ENCODE results near the gene MAPK9.

The MAPK9 gene

DNA sequence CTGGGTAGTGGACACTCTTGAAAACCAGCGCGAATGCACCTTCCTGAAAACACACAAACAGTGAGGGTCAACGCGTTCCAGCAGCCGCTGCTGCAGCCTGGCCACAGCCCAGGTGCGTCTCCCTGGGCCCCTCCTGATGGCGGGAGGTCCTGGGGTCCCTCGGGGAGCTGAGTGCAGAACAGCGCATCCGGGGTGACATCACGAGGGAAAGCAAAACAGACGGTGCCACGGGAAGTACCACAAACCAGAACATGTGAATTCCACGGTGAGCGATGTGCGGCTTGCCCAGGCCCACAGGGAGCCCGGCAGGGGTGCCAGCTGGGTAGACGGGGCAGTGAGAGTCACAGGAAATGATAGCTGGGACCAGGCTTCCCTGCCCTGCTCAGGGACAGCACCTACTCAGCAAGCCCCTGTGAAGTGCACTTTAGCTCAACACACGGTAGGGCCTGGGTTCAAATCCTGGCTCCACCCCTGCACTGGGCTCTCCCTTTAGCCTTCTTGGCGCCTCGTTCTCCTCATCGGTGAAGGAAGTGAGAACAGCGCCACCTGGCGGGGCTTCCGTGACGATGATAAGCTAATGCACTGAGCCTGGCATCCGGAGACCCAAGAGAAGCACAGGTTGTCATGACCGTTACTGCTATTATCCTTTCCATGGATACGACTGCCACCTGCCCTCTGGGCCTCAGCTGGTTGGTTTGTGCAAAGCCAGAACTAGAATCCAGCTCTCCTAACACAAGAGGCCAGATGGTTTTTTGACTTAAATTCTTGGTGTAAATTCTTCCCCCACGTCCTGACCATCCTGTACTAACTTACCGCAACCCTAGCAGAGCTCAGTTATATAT lies 36.6 kb upstream of the MAPK9 start:
- in situ Hi-C loops (cut with HindIII; ENCODE audit: low sequenced_read_pairs): loop anchor here (5.0 kb wide), 1 partner anchor 54 kb away; no protein-coding TSS in a partner anchor

DNA sequence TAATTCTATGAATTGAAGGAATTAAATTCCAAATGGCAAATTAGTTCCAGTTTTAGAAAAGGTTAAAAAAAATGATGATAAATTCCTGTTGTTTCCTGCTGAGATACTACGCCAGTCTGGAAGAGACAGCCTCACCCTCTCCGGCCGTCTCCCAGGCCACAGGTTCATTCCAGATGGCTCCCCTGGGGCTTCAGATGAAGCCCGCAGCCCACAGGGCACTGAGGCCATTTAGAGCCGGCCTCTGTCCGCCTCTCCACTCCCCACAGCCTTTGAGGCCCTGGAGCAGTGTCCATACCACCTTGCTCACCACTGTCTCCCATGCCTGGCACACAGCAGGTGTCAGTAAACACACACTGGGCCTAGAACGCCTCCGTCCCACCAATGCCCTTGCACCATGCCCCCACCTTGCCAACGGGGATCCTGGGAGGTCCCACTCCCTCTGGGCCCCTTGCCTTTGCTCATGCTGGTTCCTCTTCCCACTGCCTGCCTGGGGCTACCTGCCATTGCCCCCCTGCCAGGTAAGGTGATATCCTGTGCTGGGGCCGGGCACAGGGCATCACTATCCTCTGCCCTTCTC lies 35.2 kb upstream of the MAPK9 start:
- in situ Hi-C loops (cut with HindIII; ENCODE audit: low sequenced_read_pairs): loop anchor here (5.0 kb wide), 1 partner anchor 55 kb away; no protein-coding TSS in a partner anchor

DNA sequence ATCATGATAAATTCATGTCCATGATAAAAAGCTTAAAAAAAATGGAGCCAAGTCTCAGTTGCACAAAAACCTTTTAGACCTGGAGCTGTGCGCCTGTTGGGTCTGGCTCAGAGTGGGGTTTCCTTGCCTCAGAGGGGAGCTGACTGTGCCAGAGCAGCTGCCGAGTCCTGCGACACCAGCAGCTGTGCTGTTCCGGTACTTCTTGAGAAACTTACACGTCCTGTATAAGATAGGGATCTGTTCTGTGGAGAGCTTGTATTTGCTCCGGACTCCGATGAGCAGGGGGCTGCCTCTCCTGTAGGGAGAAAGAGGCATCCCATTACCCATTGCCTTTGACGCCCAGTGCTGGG lies 32.7 kb upstream of the MAPK9 start:
- in situ Hi-C loops (cut with HindIII; ENCODE audit: low sequenced_read_pairs): loop anchor here (25.0 kb wide), 2 partner anchors 112 to 138 kb away; partner anchors contain the start of gene RASGEF1C

DNA sequence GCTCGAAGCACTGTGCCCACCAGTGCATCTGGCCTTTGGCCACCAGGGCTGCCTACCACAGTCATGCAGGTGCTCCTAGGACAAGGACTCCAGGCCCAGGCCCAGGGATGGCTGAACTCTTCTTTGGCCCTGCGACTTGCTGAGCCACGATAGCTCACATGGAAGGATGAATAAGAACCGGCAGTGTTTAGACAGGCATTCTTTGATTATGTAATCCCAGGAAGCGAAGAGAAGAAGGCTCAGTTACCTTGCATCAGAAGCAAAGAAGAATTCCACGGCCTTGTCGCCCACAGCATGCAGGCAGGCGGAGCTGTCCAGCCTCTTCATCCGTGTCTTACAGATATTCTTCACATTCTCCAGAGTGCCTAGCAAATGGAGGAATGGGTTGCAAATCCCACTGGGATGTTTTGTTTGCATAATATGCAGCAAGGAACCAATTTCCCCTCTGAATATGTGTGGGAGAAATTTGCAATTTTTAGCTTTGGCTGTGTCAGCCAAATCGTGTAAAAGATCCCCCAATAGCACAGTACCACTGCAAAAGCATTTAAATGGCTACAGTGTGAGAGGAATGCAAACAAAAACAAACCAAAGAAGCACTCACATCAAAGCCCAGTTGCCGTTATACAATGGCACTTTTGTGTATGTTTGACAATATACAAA lies 32.2 kb upstream of the MAPK9 start:
- in situ Hi-C loops (cut with HindIII; ENCODE audit: low sequenced_read_pairs): loop anchor here (25.0 kb wide), 2 partner anchors 112 to 138 kb away; partner anchors contain the start of gene RASGEF1C

DNA sequence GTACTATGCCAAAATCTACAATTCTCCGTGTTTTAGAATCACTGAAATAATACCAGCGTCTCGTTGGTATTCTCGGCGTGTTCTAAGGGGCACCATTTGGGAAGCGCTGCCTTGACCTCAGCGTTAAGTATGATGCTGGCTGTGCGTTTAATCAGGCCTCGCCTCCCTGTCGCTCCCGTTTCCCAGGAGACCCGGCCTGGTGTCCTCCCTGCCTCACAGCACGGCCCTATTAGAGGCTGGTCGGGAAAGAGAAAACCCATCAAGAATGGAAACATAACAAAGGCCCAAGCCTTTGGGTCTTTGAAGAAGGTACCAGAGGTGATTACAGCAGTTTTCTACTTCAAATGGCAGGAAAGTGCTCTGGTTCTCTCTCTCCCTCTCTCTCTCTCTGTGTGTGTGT lies 31.3 kb upstream of the MAPK9 start:
- in situ Hi-C loops (cut with HindIII; ENCODE audit: low sequenced_read_pairs): loop anchor here (25.0 kb wide), 2 partner anchors 111 to 139 kb away; partner anchors contain the start of gene RASGEF1C

DNA sequence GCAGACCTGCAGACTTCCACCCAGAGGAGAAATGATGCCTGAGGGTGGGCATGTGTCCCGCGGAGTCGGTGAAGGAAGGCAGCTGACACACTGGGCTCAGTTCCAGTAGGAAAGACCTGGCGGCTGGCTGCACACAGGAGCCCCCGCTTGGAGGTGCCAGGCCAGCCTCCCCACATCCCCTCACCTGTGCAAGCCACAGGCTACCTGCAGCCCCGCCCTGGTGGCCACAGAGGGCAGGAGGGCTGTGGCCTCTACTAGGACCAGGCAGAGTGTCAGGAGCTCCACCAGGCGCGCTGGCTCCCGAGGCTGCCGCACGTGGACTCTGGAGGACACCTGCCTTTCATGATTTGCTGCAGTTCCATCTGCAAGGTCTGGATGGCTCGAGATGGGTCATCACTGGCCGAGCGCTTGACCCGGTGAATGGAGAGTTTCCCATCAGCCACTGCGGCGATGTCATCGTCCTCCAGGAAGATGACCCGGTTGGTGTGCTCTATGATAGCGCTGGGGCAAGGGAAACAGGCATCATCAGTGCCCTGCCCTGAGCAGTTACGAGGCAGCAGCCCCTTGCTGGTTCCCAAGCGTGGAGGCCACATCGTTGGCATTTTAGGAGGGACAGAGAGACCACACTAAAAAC lies 26.7 kb upstream of the MAPK9 start:
- in situ Hi-C loops (cut with HindIII; ENCODE audit: low sequenced_read_pairs): loop anchor here (25.0 kb wide), 2 partner anchors 106 to 144 kb away; partner anchors contain the start of gene RASGEF1C

DNA sequence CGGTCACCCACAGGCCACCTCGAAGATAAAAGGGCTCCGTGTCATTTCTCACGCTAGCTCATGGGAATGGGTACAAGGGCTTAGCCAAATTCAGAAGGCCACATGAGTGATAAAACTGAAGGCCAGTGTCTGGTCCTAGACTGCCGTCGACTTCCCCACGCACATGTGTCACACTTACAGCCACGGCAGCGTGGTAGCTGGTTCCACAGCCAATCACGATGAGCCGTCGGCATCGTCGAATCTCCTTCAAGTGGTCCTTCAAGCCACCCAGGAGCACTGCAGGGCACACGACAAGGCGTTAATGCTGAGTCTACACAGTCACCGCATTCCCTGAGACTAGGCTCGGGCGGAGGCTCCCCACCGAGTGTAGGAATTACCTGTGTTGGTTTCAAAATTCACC lies 24.7 kb upstream of the MAPK9 start:
- in situ Hi-C loops (cut with HindIII; ENCODE audit: low sequenced_read_pairs): loop anchor here (25.0 kb wide), 2 partner anchors 104 to 146 kb away; partner anchors contain the start of gene RASGEF1C

DNA sequence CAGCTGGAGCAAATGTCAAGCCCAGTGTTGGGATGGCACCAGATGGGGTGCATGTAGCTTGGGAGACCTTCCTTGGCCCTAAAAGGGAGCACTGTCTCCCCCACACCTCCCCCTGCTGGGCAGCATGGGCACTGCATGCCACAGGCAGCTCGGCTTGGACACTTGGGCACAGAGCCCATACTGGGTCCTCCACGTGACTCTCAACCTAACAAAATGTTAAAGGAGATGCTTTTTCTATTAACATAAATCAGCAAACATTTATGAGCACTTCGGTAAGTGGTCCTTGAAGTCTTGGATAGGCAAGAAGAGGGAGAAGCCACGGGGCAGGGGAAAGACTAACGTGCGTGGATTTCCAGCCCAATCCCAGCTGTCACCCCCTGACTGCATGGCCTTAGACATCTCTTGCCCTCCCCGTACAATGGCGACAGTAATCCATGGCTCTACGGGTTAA lies 23.9 kb upstream of the MAPK9 start:
- in situ Hi-C loops (cut with HindIII; ENCODE audit: low sequenced_read_pairs): loop anchor here (25.0 kb wide), 2 partner anchors 103 to 147 kb away; partner anchors contain the start of gene RASGEF1C

DNA sequence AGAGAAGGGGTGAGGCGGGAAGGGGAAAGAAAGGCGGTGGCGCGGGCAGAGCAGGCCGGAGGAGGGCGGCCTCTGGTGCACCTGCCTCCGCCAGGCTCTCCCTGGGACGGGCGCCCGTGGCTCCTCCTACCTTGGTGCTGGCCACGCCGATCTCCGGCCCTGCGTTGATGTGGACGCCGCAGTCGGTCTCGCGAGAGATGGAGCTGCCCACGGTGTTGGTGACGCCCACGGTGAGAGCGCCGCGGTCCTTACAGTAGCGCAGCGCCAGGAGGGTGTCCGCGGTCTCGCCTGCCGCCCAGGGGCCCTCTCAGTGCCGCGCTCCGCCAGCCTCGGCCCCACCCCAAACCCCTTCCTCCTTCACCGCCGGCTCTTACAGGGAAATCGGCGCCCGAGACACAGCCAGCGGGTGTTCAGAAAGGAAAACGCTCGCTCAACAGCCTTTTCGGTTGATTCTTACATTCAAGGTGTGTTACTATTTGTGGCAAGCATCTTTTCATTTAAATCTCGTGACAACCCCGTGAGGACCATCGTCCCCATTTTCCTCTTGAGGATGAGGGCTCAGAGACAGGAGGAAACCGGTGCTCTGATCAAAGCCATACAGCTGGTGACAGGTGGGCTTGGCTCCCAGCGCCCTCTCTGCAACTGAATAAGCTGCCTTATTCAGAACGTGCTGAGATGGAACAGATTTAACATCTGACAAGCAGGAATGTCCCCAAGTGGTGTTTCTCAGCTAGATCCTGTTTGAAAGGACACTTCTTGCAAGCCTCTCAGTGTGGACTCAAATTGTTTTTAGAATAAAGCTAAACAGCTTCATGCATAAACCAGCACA lies 22.0 kb upstream of the MAPK9 start:
- in situ Hi-C loops (cut with HindIII; ENCODE audit: low sequenced_read_pairs): loop anchor here (25.0 kb wide), 2 partner anchors 102 to 148 kb away; partner anchors contain the start of gene RASGEF1C

DNA sequence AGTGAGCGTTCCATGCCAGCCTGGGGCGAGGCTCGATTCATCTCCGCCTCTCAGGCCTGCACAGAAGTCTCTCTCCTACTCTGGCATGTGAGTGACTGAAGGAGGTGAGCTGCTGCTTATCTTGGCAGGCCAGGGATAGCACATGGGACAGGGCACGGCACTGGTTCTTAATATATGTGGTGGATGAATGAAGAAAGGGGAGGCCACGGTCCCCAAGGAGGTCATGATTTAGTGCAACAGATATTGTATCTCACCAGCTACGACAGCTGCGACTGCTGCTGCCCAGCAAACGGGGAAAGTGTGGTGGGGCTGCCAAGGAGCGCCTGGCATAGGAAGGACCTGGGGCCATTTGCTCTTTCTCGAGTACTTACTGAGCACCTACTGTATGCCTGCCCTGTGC lies 19.3 kb upstream of the MAPK9 start:
- in situ Hi-C loops (cut with HindIII; ENCODE audit: low sequenced_read_pairs): loop anchor here (25.0 kb wide), 2 partner anchors 99 to 151 kb away; partner anchors contain the start of gene RASGEF1C

DNA sequence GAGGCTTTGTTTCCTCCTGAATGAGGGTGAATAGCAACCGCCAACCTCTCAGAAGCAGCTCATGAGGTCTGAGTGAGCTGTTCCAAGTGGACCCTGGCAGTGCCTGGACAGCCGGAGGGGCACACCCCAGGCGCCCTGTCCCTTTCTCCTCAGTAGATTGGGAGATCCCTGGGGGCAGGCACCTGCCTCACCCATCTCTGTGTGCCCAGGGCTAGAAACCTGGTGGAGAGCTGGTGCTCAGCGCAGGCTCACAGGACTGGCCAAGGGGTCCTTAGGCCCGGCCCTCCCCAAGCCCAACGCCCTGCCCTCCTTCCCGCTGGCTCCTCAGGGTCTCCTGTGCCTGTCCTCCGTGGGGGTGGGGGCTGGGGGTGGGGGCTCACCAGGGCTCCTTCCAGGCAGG lies 14.9 kb upstream of the MAPK9 start:
- in situ Hi-C loops (cut with HindIII; ENCODE audit: low sequenced_read_pairs): loop anchor here (25.0 kb wide), 2 partner anchors 94 to 156 kb away; partner anchors contain the start of gene RASGEF1C

DNA sequence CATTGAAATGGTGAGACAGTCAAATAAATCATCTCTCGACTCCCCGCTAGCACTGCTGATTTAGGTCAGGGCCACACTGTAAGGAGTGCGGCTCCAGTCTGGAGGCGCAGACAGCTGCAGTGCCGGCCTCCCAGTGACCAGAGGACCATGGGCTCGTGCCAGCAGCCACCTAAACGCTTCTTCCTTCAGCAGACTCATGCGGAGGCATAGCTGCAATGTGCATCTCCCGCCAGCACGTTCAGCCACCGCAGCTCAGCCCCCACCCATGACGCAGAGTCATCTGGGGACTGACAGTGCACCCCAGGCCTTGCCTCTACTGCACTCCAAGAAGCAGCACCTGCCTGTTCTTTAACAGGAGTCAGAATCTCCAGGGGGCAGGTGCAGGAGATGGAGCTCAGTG lies 13.6 kb upstream of the MAPK9 start:
- in situ Hi-C loops (cut with HindIII; ENCODE audit: low sequenced_read_pairs): loop anchor here (25.0 kb wide), 2 partner anchors 93 to 157 kb away; partner anchors contain the start of gene RASGEF1C

DNA sequence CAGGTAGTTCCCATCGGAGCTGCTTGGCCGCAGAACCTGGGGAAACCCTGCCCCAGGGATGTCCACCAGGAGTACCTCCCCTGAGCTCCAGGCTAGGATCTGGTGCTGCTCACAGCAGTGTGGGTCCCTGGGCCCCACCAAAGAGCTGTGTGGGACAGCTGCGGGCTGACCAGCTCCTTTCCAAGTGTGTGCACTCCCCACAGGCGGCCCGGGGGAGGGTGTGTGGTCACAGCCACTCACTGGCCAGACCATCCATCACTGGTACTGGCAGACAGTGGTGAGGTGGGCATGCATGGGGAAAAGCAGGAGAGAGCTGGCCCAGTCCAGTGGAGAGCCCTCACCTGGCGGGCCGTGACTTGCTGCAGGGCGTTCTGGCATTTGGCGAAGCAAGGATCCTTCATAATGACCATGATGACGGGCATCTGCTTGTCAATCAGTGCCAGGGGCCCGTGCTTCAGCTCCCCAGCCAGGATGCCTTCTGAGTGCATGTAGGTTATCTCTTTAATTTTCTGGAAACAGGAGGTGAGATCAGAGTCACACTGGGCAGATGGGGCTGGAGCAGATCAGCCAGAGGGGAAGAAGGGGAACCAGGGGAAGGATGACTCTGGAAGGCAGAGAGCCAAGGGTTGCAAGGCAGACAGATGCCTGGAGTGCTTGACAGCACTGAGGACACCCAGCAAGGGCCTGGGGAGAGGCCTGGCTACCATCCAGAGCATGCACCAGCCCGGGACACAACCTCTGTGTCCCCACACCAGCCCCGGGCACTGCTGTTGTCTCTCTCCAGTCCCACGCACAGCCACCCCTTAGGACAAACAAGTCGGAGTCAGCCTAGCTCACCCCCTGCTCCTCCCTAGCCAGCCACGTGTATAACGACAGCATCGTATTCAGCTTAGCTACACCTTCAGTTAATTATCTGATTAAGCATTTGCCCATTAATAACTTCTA lies 12.8 kb upstream of the MAPK9 start:
- in situ Hi-C loops (cut with HindIII; ENCODE audit: low sequenced_read_pairs): loop anchor here (25.0 kb wide), 2 partner anchors 92 to 158 kb away; partner anchors contain the start of gene RASGEF1C

DNA sequence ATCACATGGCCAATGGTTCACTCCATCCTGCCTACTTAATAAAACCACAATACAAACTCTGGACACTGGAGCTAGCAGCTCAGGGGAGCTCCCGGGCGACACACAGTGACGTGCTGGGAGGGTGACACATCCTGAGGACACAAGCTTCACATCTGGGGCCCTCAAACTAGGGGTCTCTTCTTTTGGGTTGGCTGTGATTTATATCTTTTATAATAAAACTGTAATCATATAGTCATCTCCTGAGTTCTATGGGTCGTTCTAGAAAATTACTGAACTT lies 12.1 kb upstream of the MAPK9 start:
- in situ Hi-C loops (cut with HindIII; ENCODE audit: low sequenced_read_pairs): loop anchor here (25.0 kb wide), 2 partner anchors 92 to 158 kb away; partner anchors contain the start of gene RASGEF1C

DNA sequence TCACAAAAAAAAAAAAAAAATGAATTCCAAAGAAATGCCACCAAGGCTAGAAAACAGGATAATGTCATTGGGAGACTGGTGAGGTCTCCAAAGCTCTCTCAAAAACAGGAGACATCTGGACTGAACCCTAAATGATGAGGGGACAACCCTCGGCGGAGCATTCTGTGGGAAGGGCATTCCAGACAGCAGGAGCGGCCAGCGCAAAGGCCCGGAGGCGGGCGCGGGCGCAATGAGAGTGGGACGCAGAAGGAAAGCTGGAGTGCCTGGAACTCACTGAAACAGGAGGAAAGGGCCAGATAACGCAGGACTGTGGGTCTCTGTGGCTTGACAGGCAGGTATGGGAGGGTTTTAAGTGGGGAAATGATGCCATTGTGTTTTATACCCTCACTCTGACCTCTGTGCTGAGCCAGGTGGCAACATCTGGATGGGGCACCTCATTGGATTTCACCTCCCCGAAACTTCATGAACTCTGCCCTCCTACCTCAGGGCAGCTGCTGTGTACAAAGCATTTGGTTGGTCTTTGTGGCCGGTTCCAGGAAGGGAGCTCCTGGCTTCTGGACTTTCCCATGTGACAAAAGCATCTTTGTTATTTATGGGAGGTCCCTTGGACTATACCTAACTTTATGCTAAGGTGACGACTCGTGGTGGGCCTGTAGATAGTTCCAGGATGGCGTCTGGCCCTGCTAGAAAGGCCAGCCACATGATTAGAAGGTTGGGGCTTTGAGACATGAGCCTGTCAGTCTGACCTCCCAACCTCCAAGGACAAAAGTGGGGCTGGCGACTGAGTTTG lies 11.5 kb upstream of the MAPK9 start:
- in situ Hi-C loops (cut with HindIII; ENCODE audit: low sequenced_read_pairs): loop anchor here (25.0 kb wide), 2 partner anchors 91 to 159 kb away; partner anchors contain the start of gene RASGEF1C

DNA sequence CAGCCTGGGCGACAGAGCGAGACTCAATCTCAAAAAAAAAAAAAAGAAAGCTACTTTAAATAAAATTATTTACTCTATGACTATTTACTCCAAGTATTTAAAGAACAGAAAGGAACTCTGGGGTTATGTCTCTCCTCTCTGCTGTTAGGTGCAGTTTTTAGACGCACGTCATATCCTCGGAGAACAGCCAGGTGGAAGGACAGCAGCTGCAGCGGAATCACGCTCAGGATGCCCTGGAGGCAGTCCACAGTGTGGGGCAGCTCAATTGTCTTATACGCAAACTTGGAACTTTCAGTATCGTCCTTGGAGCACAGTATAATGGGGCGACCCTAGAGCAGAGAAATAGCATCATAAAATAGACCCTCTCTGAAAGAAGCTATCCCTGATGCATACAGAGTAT lies 10.4 kb upstream of the MAPK9 start:
- in situ Hi-C loops (cut with HindIII; ENCODE audit: low sequenced_read_pairs): loop anchor here (25.0 kb wide), 2 partner anchors 90 to 160 kb away; partner anchors contain the start of gene RASGEF1C

DNA sequence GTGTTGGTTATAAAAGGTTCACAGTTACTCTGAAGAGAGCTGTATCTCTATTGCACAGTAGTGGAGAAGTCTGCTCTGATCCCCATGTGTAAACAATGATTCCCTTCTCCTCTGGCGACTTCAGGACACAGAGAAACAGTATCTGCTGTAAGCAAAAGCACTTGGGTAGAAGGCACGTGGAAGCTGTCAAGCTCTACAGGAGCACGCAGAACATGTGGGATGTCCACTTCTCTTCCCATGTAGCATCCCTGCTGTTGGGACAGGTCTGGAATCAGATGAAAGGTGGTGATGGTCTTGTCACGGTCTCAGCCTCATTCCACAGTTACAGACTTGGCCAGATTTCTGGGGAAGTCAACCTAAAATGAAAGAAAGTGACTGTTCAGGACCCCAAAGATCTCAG lies 9.4 kb upstream of the MAPK9 start:
- in situ Hi-C loops (cut with HindIII; ENCODE audit: low sequenced_read_pairs): loop anchor here (25.0 kb wide), 2 partner anchors 89 to 161 kb away; partner anchors contain the start of gene RASGEF1C

DNA sequence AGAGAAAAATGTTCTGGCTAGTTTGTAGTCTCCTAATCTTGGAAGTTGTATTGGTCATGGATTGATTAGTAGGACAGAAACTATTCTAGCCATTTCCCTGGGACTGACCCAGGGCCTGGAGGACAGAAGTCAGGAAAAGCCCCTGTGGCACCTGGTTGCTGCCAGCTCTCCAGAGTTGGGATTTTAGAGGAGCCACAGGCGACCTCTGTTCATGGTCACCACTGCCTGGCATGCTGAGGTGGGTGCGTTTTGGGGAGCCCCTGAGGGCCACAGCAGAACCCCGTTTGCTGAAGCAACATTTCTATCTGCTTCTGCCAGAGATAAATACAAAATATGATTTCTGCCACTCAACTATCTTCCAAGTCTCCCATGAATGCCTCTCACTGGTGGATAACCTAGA lies 7.6 kb upstream of the MAPK9 start:
- in situ Hi-C loops (cut with HindIII; ENCODE audit: low sequenced_read_pairs): no loop called here
